Muscle layer of colon (tissue), 2 donors: ENCODE results near the gene DESI2.

Experiments used
- H3K27ac ChIP-seq: one replicate; pipeline ENCODE4 v1.7.0; 2013; ENCODE audit warnings: low read depth, mild to moderate bottlenecking, low read length, moderate library complexity
- H3K27me3 ChIP-seq, 2 donors: one replicate each; pipeline ENCODE4 v1.7.0; 2013; ENCODE audit warnings: low read length in 2 of 2, mild to moderate bottlenecking in 2 of 2; ENCODE audit not compliant: insufficient read depth in 2 of 2, control insufficient read depth in 1 of 2
- H3K36me3 ChIP-seq: one replicate; pipeline ENCODE4 v1.7.0; 2013; ENCODE audit warnings: mild to moderate bottlenecking, low read length; ENCODE audit not compliant: insufficient read depth
- H3K4me1 ChIP-seq: one replicate; pipeline ENCODE4 v1.7.0; 2013; ENCODE audit warnings: mild to moderate bottlenecking, low read length; ENCODE audit not compliant: insufficient read depth
- H3K4me3 ChIP-seq, 2 donors: one replicate each; pipeline ENCODE4 v1.7.0; 2013; ENCODE audit warnings: low read length in 2 of 2, low read depth in 1 of 2, mild to moderate bottlenecking in 1 of 2, moderate library complexity in 1 of 2
- H3K9ac ChIP-seq: one replicate; pipeline ENCODE4 v1.7.0; 2013; ENCODE audit warnings: low read length
- H3K9me3 ChIP-seq: one replicate; pipeline ENCODE4 v1.7.0; 2013; ENCODE audit warnings: mild to moderate bottlenecking, low read length
- donor health status: abdominal sarcoma.
- donor health status: Adenocarcinoma of cecum.

The DESI2 gene

DNA sequence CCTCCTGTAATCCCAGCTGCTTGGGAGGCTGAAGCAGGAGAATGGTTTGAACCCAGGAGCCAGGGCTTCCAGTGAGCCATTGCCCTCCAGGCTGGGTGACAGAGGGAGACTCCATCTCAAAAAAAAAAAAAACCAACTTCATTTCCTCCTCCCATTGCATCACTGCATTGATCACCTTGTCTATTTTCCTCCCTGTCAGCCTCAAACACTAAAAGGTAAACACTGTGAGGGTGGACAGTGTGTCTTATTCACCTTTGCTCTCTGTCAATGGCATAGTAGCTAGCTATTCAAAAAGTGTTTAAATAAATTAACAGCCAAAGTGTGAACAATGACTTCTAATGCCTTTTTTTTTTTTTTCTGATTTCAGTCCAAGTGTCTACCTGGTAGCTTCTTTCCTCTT lies 13.4 kb upstream of the DESI2 start:
- Histone ChIP-seq H3K27ac (no peak overlapping the region), H3K27me3 (no peaks in the 10 kb centered on the region), H3K4me3 (no peak overlapping the region), H3K9me3 (no peaks in the 10 kb centered on the region), H3K9ac (no peak overlapping the region), H3K36me3 (no peaks in the 10 kb centered on the region), H3K4me1 (no peaks in the 10 kb centered on the region)

DNA sequence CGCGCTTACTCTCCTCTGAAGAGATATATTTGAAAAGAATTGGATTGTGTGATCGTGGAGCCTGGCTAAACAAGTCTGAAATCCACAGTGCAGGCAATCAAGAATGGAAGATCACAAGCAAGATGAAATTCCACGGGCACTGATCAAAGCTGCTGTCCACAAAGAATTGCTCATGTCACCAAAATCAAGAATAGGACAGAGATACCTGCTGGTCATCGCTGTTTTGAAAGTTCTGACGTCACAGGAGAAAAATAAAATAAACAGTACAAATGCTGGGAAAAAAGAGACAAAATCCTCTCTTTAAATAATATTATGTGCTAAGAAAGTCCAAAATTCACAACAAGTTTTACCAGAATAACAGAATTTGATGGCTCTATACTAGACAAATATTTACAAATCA lies 12.0 kb upstream of the DESI2 start:
- Histone ChIP-seq H3K27ac (no peak overlapping the region), H3K4me3 (no peak overlapping the region), H3K4me1 (no peaks in the 10 kb centered on the region), H3K27me3 (no peaks in the 10 kb centered on the region), H3K9ac (no peak overlapping the region), H3K9me3 (no peaks in the 10 kb centered on the region), H3K36me3 (no peaks in the 10 kb centered on the region)

DNA sequence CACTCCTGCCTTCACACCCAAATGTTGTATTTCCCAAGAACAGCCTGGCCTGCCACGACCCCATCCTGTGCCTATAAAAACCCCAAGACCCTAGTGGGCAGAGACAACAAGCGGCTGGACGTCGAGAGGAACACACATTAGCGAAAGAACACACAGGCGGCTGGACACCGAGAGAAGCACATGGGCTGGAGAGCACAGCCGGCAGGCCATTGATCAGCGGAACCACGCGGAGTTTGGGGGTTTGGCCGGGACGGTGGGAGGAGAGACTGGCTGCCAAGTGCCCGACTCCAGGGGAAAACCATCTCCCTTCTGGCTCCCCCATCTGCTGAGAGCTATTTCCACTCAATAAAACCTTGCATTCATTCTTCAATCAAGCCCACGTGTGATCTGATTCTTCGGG lies 10.4 kb upstream of the DESI2 start:
- no peaks in the 10 kb centered on the region for H3K4me1 ChIP-seq
- H3K4me3 ChIP-seq = no peak overlapping the region
- no peaks in the 10 kb centered on the region for H3K36me3 ChIP-seq
- no peaks in the 10 kb centered on the region for H3K9me3 ChIP-seq
- no peak overlapping the region for H3K9ac ChIP-seq
- H3K27me3 ChIP-seq = no peaks in the 10 kb centered on the region
- no peak overlapping the region for H3K27ac ChIP-seq

DNA sequence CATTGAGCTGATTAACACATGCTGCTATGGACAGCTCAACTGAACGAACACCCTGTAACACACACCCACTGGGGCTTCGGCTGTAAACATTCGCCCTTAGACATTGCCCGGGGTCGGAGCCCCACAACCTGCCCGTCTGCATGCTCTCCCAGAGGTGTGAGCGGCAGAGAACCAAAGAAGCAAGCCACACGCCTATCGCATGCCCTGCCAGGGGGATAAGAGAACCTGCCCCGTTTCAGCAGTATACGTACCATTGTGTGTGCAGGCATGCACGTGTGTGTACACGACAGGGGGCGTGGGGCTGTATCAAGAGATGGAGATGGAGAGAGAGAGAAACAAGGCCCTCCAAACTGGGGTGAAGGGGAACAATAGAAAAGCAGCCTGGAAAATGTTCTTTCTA lies 9.9 kb upstream of the DESI2 start:
- Histone ChIP-seq H3K27me3 (no peaks in the 10 kb centered on the region), H3K9ac (no peak overlapping the region), H3K27ac (no peak overlapping the region), H3K9me3 (no peaks in the 10 kb centered on the region), H3K4me3 (no peak overlapping the region), H3K36me3 (no peaks in the 10 kb centered on the region), H3K4me1 (no peaks in the 10 kb centered on the region)

DNA sequence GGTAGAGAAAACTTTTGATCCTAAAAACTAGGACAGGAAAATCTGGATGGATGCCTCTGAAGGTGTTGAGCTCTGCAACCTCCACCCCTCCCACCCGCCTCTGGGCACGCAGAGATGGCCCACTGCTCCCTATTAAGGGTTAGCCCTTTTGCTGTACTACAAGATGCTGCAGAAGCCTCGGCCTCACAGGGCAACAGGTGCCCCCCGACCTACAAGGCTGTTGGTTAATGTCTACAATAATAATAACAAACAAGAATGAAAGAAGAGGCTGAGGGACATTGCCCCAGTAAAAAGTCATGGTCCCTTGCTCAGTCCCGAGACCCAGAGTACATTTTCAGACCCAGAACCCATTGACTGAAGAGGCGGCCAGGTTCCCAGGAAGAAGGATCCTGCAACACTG lies 7.5 kb upstream of the DESI2 start:
- no peak overlapping the region for H3K9ac ChIP-seq
- H3K4me1 ChIP-seq = no peaks in the 10 kb centered on the region
- H3K4me3 ChIP-seq = no peak overlapping the region
- H3K27me3 ChIP-seq = no peaks in the 10 kb centered on the region
- H3K36me3 ChIP-seq = no peaks in the 10 kb centered on the region
- no peak overlapping the region for H3K27ac ChIP-seq
- no peaks in the 10 kb centered on the region for H3K9me3 ChIP-seq

DNA sequence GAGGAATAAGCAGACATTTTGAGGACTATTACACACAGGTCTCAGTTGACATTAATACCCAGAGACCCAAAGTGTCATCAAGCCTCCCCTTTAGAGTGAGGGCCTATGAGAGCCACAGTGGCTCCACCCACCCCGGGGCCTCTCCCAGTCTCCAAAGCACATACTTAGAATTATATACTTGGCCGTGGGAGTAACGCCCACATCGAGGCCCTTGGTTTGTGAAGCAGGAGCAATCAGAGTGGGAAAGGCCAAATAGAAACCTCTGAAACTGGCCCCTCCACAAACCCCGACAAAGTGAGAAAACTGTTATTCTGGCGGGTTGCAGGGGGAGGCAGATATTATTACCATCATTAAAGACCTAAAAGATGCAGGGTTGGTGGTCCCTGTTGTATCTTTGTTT lies 7.0 kb upstream of the DESI2 start:
- Histone ChIP-seq H3K9ac (no peak overlapping the region), H3K36me3 (no peaks in the 10 kb centered on the region), H3K4me1 (no peaks in the 10 kb centered on the region), H3K4me3 (no peak overlapping the region), H3K27me3 (no peaks in the 10 kb centered on the region), H3K9me3 (no peaks in the 10 kb centered on the region), H3K27ac (no peak overlapping the region)

DNA sequence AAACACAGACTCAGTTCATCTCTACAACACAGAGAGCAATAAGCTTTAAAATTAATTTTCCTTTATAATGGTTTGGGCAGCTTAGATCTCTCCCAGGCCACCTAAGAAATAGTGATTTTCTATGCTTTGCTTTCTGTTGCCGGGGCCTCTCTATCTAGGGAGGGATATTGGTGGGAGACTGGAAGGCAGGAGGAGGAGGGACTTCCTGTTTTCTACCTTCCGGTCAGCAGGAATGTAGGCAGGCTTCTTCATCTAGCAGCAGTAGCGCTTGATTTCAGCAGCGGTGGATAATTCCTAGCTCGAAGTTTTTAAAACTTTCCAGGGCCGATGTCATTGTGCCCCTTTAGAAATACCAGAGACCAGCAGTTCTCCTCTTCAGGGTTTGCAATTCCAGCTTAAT lies 5.1 kb upstream of the DESI2 start:
- H3K27ac ChIP-seq = no peak overlapping the region
- no peaks in the 10 kb centered on the region for H3K9me3 ChIP-seq
- no peak overlapping the region for H3K9ac ChIP-seq
- peaks cover 5% of the 10 kb centered on the region for H3K4me1 ChIP-seq
- no peak overlapping the region for H3K4me3 ChIP-seq
- H3K27me3 ChIP-seq = no peaks in the 10 kb centered on the region
- no peaks in the 10 kb centered on the region for H3K36me3 ChIP-seq

DNA sequence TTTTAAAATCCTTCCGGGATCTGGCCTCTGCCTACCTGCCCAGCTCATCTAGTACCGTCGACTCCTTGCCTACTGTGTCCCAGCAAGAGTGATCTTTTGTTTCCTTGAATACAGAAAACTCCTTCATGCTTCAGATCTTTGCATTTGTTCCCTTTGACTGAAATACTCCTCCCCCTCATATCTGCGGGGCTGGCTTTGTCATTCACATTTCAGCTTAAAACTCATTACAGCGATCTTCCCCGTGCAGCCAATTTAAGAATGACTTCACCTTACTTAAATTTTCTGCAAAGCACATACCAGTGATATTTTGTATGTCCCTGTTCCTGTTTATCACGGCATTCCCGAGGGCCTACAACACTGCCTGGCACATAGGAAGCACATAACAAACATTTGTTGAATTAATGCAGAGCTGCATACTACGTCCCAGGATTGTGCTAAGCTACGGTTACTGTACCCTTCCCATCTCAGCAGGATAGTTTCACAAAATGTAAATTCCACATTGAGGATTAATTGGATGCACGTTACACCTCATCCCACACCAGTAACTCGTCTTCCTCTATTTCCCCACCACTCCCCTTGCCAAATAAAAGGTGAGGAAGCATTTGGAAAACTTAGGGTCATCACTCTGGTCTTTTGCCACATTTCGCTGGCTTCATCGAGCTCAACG lies 837 bp upstream of the DESI2 start:
- H3K36me3 ChIP-seq = no peaks in the 10 kb centered on the region
- peaks cover 28% of the 10 kb centered on the region for H3K4me1 ChIP-seq
- peak overlapping the region; percentile 45 for H3K27ac ChIP-seq
- no peaks in the 10 kb centered on the region for H3K9me3 ChIP-seq
- peak overlapping the region; percentile 45 to 95 for H3K4me3 ChIP-seq
- peak overlapping the region; percentile 79 for H3K9ac ChIP-seq
- H3K27me3 ChIP-seq = no peaks in the 10 kb centered on the region

DNA sequence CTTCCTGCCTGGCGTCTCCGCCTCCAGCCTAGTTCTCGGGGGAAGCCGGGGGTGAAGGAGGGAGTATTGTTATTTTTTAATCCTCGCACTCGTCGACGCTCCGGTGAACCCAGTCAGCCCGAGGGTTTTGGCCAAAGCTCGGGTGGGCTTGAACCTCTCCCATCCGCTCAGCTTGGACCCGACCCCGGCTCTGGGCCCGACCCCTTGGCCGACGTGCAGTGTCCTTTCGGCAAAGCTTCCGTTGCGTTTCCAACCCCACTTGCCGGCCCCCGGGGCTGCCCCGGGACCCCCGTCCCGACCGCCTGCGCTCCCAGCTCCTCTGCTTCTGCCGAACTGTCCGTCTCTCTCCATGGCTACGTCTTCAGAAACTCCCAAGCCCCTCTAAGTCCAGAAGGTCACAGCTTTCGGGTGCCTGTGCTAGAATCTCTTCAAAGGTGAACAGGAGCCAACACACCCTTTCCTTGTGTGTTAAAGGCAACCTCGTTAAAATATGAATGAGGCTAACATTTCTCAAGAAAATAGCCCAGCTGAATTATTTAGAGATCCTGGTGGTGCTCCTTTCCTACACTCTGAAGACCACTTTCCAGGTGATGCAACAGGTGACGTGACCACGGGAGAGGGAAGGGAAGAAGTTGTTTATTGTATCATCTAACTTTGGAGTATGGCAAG lies 647 bp downstream of the DESI2 start:
- Histone ChIP-seq H3K4me3 (peak overlapping the region; percentile 78 to 94), H3K36me3 (no peaks in the 10 kb centered on the region), H3K4me1 (peaks cover 38% of the 10 kb centered on the region), H3K9ac (peak overlapping the region; percentile 25), H3K27ac (peak overlapping the region; percentile 92), H3K27me3 (no peaks in the 10 kb centered on the region), H3K9me3 (no peaks in the 10 kb centered on the region)

DNA sequence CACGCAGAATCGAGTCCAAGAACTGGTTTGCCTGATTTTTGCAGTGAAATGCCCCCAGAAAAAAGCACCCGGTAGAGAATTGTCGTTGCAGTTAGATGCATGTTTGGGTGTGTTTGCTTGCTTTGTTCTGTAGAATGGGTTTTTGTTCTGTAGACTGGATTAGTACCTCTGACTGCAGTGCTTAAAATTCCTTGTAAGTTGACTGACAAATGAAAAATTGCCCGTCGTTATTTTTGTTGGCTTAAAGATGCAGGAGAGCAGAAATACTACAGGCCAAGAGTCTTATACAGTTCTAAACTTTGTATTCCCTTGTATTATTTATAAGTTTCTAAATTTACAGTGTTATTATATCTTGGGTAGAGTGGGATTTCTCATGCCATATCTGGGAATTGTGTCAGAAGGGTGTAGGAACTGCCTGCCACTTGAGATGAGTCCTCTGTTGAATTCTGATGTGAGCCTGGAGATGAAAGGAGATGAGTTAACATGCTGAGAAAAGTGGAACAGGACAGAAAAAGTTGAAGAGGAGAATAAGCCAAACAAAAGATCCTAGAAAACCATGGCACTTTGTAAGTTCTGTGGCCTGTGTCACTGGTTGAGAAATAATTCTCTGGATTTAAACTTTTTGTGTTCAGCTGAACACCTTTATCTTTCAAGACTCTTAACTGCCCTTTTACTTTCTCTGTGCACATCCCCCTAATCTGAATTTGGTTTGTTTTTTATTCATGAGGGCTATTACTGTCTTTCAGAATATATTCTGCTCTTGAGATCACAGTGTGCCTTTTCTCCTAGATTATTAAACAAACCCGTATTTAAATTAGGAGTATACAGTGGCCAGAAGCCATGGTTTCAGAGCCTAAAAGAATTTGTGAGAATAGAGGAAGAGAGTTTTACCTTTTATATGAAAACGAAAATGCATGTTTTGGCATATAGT lies 1.4 kb downstream of the DESI2 start:
- peak overlapping the region; percentile 92 for H3K27ac ChIP-seq

DNA sequence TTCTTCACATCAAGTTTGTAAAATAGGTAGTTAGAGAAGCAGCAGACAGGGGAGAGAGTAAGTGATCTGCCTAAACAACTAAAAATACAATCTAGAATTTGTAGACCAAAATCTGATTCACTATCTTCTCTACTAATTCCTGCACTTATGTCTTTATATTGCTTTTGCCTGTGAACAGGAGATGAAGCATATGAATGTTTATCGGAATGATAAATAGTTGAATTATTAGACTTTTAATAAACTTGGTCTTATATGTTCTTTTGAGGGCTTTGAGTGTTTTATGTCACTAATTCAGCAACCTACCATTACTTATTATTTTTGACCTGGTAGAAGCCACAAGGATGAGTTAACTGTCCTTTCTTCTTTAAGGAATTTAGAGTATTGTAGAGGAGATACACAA lies 2.3 kb downstream of the DESI2 start:
- no peak overlapping the region for H3K27ac ChIP-seq
- H3K36me3 ChIP-seq = peaks cover 7% of the 10 kb centered on the region
- no peaks in the 10 kb centered on the region for H3K27me3 ChIP-seq
- no peak overlapping the region for H3K9ac ChIP-seq
- H3K4me1 ChIP-seq = peaks cover 38% of the 10 kb centered on the region
- no peaks in the 10 kb centered on the region for H3K9me3 ChIP-seq
- H3K4me3 ChIP-seq = no peak overlapping the region

More for the DNA sequence above, 1.4 kb downstream of the DESI2 start:
- Histone ChIP-seq H3K9ac (peak overlapping the region; percentile 25), H3K27me3 (no peaks in the 10 kb centered on the region), H3K4me1 (peaks cover 38% of the 10 kb centered on the region), H3K36me3 (peaks cover under 1% of the 10 kb centered on the region), H3K9me3 (no peaks in the 10 kb centered on the region), H3K4me3 (peak overlapping the region; percentile 78 to 94)
